HG03066 (cell line): ENCODE measurements around the gene PIK3R2.
A peak's percentile ranks its signal among the peaks of the same experiment; 100 is the strongest.
"Not testable (repeated sequence)": the region's sequence is repeated elsewhere in the genome, so short reads cannot be mapped to it uniquely, and the experiment has no call there.

Source experiments
- ATAC-seq: cut with Tn5 transposase; IDR thresholded peaks from one replicate; pipeline ENCODE4 v1.9.1; 2021; ENCODE audit warnings: low read depth; ENCODE audit not compliant: unreplicated experiment

Gene PIK3R2

GRCh38 chr19:18150776-18151624, 2.0 kb upstream of the PIK3R2 start:
- no peak for ATAC-seq

- peak; percentile 76 for ATAC-seq
Measured at GRCh38 chr19:18152442-18152816, 534 bp upstream of the PIK3R2 start.

- no peak for ATAC-seq
Measured at GRCh38 chr19:18153556-18154134, 682 bp downstream of the PIK3R2 start.

GRCh38 chr19:18155095-18156087, 2.4 kb downstream of the PIK3R2 start:
- ATAC-seq, result no peak

- ATAC-seq, result no peak
Measured at GRCh38 chr19:18156268-18156667, 3.3 kb downstream of the PIK3R2 start.

- no peak for ATAC-seq
Measured at GRCh38 chr19:18156841-18157464, 4.0 kb downstream of the PIK3R2 start.

GRCh38 chr19:18157465-18158063, 4.6 kb downstream of the PIK3R2 start:
- ATAC-seq, result no peak

GRCh38 chr19:18158467-18158866, 5.5 kb downstream of the PIK3R2 start:
- ATAC-seq, result no peak

- ATAC-seq, result not testable (repeated sequence)
Measured at GRCh38 chr19:18159059-18159616, 6.2 kb downstream of the PIK3R2 start.

GRCh38 chr19:18159810-18160209, 6.8 kb downstream of the PIK3R2 start:
- ATAC-seq, result no peak

GRCh38 chr19:18160493-18160970, 7.6 kb downstream of the PIK3R2 start:
- no peak for ATAC-seq

GRCh38 chr19:18160971-18161635, 8.1 kb downstream of the PIK3R2 start:
- no peak for ATAC-seq

GRCh38 chr19:18161636-18162002, 8.7 kb downstream of the PIK3R2 start:
- ATAC-seq, result no peak

- ATAC-seq, result no peak
Measured at GRCh38 chr19:18164072-18164471, 11.1 kb downstream of the PIK3R2 start.

GRCh38 chr19:18165794-18166544, 13.0 kb downstream of the PIK3R2 start:
- ATAC-seq, result no peak

GRCh38 chr19:18167011-18167410, 14.0 kb downstream of the PIK3R2 start:
- no peak for ATAC-seq

GRCh38 chr19:18167975-18168645, 15.1 kb downstream of the PIK3R2 start:
- ATAC-seq, result no peak
